Panc1 (cell line): ENCODE measurements around the gene ZNF48.

Source experiments
- POLR2AphosphoS5 ChIP-seq: IDR thresholded peaks from 2 replicates; pipeline ENCODE4 v1.6.1; 2012; ENCODE audit warnings: mild to moderate bottlenecking, low read depth, low read length, moderate library complexity
- TCF7L2 ChIP-seq: IDR thresholded peaks from 2 replicates; pipeline ENCODE4 v1.6.1; 2011; ENCODE audit warnings: mild to moderate bottlenecking, low read depth, low read length, inconsistent platforms
- TF ChIP-seq, protein P1 (sequence below): fragments of 450-650 bp; IDR thresholded peaks from 2 replicates; pipeline ENCODE4 v1.5.1; 2017; ENCODE audit warnings: mild to moderate bottlenecking
- TF ChIP-seq, protein P2 (sequence below), 2 experiments: IDR thresholded peaks; 2 replicates each; pipeline ENCODE4 v1.6.1; 2011 to 2012; ENCODE audit warnings: low read depth in 2 of 2, control low read depth in 1 of 2, low read length in 1 of 2, mild to moderate bottlenecking in 1 of 2, moderate library complexity in 1 of 2; ENCODE audit not compliant: insufficient read depth in 1 of 2

DNA sequence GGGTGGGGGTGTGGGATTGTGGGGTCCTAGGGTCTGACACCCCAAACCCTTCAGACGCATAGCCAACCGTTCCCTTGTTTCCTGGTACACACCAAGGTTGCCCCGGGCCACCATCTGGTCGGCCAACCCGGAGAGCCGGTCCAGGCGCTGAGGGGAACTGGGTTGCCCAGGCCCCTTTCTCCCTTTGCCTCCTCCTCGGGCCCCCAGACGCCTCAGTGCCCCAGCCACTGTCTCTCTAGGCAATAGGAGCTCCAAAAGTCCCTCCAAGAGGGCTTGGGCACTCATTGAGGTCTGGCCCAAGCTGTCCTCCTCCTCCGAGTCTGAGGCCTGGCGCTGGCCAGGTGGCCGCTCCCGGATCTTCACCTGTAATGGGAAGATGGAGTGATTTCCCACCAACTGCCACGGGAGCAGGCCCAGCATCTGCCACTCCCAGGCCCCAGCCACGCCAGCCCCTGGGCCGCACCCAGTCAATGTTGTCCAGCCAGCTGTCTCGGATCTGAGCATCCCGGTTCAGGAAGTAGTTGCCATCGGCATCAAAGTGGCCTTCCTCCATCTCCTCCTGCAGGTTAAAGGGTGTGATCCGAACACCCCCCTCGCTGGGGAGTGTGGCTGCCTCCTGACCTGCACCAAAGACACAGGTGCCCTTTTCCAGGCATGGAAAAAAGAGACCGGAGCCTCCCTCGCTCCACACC lies 41.6 kb upstream of the ZNF48 start:
- TF ChIP-seq, protein P1, sequence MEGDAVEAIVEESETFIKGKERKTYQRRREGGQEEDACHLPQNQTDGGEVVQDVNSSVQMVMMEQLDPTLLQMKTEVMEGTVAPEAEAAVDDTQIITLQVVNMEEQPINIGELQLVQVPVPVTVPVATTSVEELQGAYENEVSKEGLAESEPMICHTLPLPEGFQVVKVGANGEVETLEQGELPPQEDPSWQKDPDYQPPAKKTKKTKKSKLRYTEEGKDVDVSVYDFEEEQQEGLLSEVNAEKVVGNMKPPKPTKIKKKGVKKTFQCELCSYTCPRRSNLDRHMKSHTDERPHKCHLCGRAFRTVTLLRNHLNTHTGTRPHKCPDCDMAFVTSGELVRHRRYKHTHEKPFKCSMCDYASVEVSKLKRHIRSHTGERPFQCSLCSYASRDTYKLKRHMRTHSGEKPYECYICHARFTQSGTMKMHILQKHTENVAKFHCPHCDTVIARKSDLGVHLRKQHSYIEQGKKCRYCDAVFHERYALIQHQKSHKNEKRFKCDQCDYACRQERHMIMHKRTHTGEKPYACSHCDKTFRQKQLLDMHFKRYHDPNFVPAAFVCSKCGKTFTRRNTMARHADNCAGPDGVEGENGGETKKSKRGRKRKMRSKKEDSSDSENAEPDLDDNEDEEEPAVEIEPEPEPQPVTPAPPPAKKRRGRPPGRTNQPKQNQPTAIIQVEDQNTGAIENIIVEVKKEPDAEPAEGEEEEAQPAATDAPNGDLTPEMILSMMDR: no peak
- TF ChIP-seq, protein P2, sequence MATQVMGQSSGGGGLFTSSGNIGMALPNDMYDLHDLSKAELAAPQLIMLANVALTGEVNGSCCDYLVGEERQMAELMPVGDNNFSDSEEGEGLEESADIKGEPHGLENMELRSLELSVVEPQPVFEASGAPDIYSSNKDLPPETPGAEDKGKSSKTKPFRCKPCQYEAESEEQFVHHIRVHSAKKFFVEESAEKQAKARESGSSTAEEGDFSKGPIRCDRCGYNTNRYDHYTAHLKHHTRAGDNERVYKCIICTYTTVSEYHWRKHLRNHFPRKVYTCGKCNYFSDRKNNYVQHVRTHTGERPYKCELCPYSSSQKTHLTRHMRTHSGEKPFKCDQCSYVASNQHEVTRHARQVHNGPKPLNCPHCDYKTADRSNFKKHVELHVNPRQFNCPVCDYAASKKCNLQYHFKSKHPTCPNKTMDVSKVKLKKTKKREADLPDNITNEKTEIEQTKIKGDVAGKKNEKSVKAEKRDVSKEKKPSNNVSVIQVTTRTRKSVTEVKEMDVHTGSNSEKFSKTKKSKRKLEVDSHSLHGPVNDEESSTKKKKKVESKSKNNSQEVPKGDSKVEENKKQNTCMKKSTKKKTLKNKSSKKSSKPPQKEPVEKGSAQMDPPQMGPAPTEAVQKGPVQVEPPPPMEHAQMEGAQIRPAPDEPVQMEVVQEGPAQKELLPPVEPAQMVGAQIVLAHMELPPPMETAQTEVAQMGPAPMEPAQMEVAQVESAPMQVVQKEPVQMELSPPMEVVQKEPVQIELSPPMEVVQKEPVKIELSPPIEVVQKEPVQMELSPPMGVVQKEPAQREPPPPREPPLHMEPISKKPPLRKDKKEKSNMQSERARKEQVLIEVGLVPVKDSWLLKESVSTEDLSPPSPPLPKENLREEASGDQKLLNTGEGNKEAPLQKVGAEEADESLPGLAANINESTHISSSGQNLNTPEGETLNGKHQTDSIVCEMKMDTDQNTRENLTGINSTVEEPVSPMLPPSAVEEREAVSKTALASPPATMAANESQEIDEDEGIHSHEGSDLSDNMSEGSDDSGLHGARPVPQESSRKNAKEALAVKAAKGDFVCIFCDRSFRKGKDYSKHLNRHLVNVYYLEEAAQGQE (IDR thresholded peaks at IDR 0.05; ENCODE audit: insufficient read depth in 1 of 2, low read depth in 2 of 2, low read length in 1 of 2): no peak
- TF ChIP-seq POLR2AphosphoS5: no peak
- no peak for TF ChIP-seq TCF7L2
